Panc1 (cell line): Measurements from ENCODE around the gene PKP2. TPM values are rescaled to one million over a fixed set of nuclear protein-coding genes. Genes with fewer than 3 reads are reported as not detected.

ENCODE experiments used
- ATAC-seq: fragments of 200-7000 bp; cut with Tn5 transposase; 2 replicates; pipeline ENCODE4 v1.9.1; 2020; ENCODE audit warnings: mild to moderate bottlenecking, moderate library complexity
- BruUV-seq: library from RNA; stranded (reverse); fragments of 400-500 nt; replicated peaks from 2 replicates; lab custom pipeline; 2021; lab: Mats Ljungman, UMichigan
- CTCF ChIA-PET: fragments of 300-600 bp; sonication (Branson Sonifier 250); formaldehyde crosslinking; loops from one replicate; lab custom pipeline; 2022; ENCODE audit warnings: antibody characterized with exemption; lab: Charles Lee
- POLR2A ChIA-PET: fragments of 300-600 bp; sonication (Branson Sonifier 250); formaldehyde crosslinking; loops from one replicate; lab custom pipeline; 2022; ENCODE audit warnings: antibody characterized with exemption; lab: Charles Lee
- DNase-seq: peaks from one replicate; pipeline ENCODE4 v3.0.0-alpha.2; 2010; ENCODE audit warnings: low read depth, low spot score
- H3K27ac ChIP-seq: 2 replicates; pipeline ENCODE4 v1.5.1; 2011; ENCODE audit warnings: mild to moderate bottlenecking, low read length, inconsistent platforms
- H3K27me3 ChIP-seq: fragments of 200-500 bp; sonication (Bioruptor generic); 2 replicates; pipeline ENCODE4 v1.6.0; 2014; ENCODE audit warnings: low read length, inconsistent platforms; ENCODE audit not compliant: control insufficient read depth, insufficient read depth
- H3K36me3 ChIP-seq: fragments of 200-500 bp; sonication (Bioruptor generic); 2 replicates; pipeline ENCODE4 v1.5.1; 2014; ENCODE audit warnings: inconsistent platforms, mild to moderate bottlenecking, low read length, moderate library complexity; ENCODE audit not compliant: control insufficient read depth, insufficient read depth
- H3K4me1 ChIP-seq: 2 replicates; pipeline ENCODE4 v1.5.1; 2011; ENCODE audit warnings: inconsistent platforms, mild to moderate bottlenecking, low read length, moderate library complexity; ENCODE audit not compliant: control insufficient read depth, insufficient read depth
- H3K4me3 ChIP-seq, 2 experiments: 2 replicates each; pipeline ENCODE4 v1.5.1; 2011 to 2012; ENCODE audit warnings: low read depth in 2 of 2, low read length in 2 of 2, mild to moderate bottlenecking in 2 of 2, inconsistent platforms in 1 of 2, moderate library complexity in 1 of 2
- H3K9me3 ChIP-seq: fragments of 200-500 bp; sonication (Bioruptor generic); 2 replicates; pipeline ENCODE4 v1.5.1; 2014; ENCODE audit warnings: low read depth, mild to moderate bottlenecking, inconsistent platforms, low read length, moderate library complexity; ENCODE audit not compliant: control insufficient read depth, insufficient read depth
- POLR2AphosphoS5 ChIP-seq: IDR thresholded peaks from 2 replicates; pipeline ENCODE4 v1.6.1; 2012; ENCODE audit warnings: mild to moderate bottlenecking, low read depth, low read length, moderate library complexity
- SIN3A ChIP-seq: IDR thresholded peaks from 2 replicates; pipeline ENCODE4 v1.6.1; 2012; ENCODE audit warnings: low read depth, mild to moderate bottlenecking, low read length, moderate library complexity, borderline replicate concordance; ENCODE audit not compliant: insufficient read depth
- TCF7L2 ChIP-seq: IDR thresholded peaks from 2 replicates; pipeline ENCODE4 v1.6.1; 2011; ENCODE audit warnings: mild to moderate bottlenecking, low read depth, low read length, inconsistent platforms
- in situ Hi-C: cut with HindIII; loops from 2 replicates; pipeline ENCODE4 v1.10.0; 2016; ENCODE audit warnings: low sequenced_read_pairs, low pct_unique_long_range_greater_than_20kb
- intact Hi-C: fragments of 100-400 bp; cut with micrococcal nuclease; formaldehyde crosslinking; loops from one replicate; pipeline ENCODE4 v1.10.0; 2022; ENCODE audit not compliant: unreplicated experiment
- total RNA-seq: library from RNA; stranded (reverse); gene quantifications from one replicate; pipeline ENCODE4 v1.2.1, GENCODE V29; 2021; ENCODE audit not compliant: unreplicated experiment
- TF ChIP-seq, protein P1 (sequence below): fragments of 450-650 bp; IDR thresholded peaks from 2 replicates; pipeline ENCODE4 v1.5.1; 2017; ENCODE audit warnings: mild to moderate bottlenecking
- TF ChIP-seq, protein P2 (sequence below), 2 experiments: IDR thresholded peaks; 2 replicates each; pipeline ENCODE4 v1.6.1; 2011 to 2012; ENCODE audit warnings: low read depth in 2 of 2, control low read depth in 1 of 2, low read length in 1 of 2, mild to moderate bottlenecking in 1 of 2, moderate library complexity in 1 of 2; ENCODE audit not compliant: insufficient read depth in 1 of 2

The PKP2 gene
- total RNA-seq, 1 experiment from 2014 or later: 2.2 TPM

DNA sequence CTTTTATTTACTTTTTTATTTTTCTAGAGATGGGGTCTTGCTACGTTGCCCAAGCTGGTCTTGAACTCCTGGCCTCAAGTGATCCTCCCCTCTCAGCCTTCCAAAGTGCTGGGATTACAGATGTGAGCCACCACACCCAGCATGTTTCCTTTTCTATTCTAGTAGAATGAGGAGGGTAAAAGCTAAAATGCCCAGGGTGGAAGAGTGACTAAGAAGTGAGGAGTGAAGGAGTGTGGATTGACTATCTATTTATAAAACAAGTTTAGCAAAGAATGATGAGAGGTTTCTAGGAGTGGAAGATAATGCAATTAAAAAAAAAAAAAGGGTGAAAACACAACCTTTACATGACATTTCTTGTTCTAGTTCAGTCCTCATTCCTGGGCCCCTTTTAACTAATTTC is 29.8 kb upstream of the PKP2 start:
- CTCF ChIA-PET: no interaction called here
- no peaks in the 10 kb centered on the region for H3K36me3 ChIP-seq
- intact Hi-C loops (no loop called here), in situ Hi-C loops (no loop called here)
- no peak for DNase-seq
- POLR2A ChIA-PET: no interaction called here
- H3K4me3 ChIP-seq: no peak overlapping the region
- no TSS peak for BruUV-seq
- TF ChIP-seq, protein P1, sequence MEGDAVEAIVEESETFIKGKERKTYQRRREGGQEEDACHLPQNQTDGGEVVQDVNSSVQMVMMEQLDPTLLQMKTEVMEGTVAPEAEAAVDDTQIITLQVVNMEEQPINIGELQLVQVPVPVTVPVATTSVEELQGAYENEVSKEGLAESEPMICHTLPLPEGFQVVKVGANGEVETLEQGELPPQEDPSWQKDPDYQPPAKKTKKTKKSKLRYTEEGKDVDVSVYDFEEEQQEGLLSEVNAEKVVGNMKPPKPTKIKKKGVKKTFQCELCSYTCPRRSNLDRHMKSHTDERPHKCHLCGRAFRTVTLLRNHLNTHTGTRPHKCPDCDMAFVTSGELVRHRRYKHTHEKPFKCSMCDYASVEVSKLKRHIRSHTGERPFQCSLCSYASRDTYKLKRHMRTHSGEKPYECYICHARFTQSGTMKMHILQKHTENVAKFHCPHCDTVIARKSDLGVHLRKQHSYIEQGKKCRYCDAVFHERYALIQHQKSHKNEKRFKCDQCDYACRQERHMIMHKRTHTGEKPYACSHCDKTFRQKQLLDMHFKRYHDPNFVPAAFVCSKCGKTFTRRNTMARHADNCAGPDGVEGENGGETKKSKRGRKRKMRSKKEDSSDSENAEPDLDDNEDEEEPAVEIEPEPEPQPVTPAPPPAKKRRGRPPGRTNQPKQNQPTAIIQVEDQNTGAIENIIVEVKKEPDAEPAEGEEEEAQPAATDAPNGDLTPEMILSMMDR: no peak
- TF ChIP-seq POLR2AphosphoS5 (no peak), TCF7L2 (no peak), SIN3A (no peak)
- TF ChIP-seq, protein P2, sequence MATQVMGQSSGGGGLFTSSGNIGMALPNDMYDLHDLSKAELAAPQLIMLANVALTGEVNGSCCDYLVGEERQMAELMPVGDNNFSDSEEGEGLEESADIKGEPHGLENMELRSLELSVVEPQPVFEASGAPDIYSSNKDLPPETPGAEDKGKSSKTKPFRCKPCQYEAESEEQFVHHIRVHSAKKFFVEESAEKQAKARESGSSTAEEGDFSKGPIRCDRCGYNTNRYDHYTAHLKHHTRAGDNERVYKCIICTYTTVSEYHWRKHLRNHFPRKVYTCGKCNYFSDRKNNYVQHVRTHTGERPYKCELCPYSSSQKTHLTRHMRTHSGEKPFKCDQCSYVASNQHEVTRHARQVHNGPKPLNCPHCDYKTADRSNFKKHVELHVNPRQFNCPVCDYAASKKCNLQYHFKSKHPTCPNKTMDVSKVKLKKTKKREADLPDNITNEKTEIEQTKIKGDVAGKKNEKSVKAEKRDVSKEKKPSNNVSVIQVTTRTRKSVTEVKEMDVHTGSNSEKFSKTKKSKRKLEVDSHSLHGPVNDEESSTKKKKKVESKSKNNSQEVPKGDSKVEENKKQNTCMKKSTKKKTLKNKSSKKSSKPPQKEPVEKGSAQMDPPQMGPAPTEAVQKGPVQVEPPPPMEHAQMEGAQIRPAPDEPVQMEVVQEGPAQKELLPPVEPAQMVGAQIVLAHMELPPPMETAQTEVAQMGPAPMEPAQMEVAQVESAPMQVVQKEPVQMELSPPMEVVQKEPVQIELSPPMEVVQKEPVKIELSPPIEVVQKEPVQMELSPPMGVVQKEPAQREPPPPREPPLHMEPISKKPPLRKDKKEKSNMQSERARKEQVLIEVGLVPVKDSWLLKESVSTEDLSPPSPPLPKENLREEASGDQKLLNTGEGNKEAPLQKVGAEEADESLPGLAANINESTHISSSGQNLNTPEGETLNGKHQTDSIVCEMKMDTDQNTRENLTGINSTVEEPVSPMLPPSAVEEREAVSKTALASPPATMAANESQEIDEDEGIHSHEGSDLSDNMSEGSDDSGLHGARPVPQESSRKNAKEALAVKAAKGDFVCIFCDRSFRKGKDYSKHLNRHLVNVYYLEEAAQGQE (IDR thresholded peaks at IDR 0.05; ENCODE audit: insufficient read depth in 1 of 2, low read depth in 2 of 2, low read length in 1 of 2): no peak
- no peaks in the 10 kb centered on the region for H3K4me1 ChIP-seq
- no peaks in the 10 kb centered on the region for H3K9me3 ChIP-seq
- ATAC-seq: no peak
- no peak overlapping the region for H3K27ac ChIP-seq
- H3K27me3 ChIP-seq: no peaks in the 10 kb centered on the region

DNA sequence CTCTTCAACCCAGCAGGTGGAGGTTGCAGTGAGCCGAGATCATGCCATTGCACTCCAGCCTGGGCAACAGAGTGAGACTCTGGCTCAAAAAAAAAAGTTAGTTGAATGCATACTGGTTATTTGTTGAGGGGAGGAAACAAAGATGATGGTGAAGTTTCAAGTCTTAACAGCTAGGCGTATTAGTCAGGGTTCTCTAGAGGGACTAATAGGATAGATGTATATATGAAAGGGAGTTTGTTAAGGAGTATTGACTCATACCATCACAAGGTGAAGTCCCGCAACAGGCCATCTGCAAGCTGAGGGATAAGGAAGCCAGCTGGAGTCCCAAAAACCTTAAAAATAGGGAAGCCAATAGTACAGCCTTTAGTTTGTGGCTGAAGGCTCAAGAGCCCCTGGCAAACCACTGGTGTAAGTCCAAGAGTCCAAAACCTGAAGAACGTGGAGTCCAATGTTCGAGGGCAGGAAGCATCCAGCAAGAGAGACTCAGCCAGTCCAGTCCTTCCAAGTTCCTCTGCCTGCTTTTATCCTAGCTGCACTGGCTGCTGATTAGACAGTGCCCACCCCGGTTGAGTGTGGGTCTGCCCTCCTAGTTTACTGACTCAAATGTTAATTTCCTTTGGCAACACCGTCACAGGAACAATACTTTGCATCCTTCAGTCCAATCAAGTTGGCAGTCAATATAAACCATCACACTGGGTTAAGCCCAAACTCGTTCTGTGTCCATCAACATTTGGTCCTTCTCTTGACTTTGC is 26.1 kb upstream of the PKP2 start:
- H3K27ac ChIP-seq: no peak overlapping the region
- no peaks in the 10 kb centered on the region; the same call in 1 of the 2 replicates for H3K27me3 ChIP-seq
- no peaks in the 10 kb centered on the region for H3K4me1 ChIP-seq
- TF ChIP-seq TCF7L2 (no peak), SIN3A (no peak), POLR2AphosphoS5 (no peak)
- TF ChIP-seq, protein P2 (IDR thresholded peaks at IDR 0.05; ENCODE audit: insufficient read depth in 1 of 2, low read depth in 2 of 2, low read length in 1 of 2): no peak
- TF ChIP-seq, protein P1: no peak
- in situ Hi-C loops (no loop called here), intact Hi-C loops (no loop called here)
- H3K9me3 ChIP-seq: no peaks in the 10 kb centered on the region
- ChIA-PET POLR2A (no interaction called here), CTCF (no interaction called here)
- H3K4me3 ChIP-seq: no peak overlapping the region
- BruUV-seq: no TSS peak
- DNase-seq: no peak
- no peak for ATAC-seq
- H3K36me3 ChIP-seq: no peaks in the 10 kb centered on the region
